Naive thymus-derived CD8-positive, alpha-beta T cell (primary cell): ENCODE results near the gene PROKR1. TPM values are rescaled to one million over a fixed set of nuclear protein-coding genes. Genes with fewer than 3 reads are reported as not detected.
"Not testable (repeated sequence)": the region's sequence is repeated elsewhere in the genome, so short reads cannot be mapped to it uniquely, and the experiment has no call there.

Experiments
- ATAC-seq, 2 donors: fragments of 150-1000 bp; cut with Tn5 transposase in 1 of 2; sonication (Bioruptor Pico), chemical (Tn5 transposase) in 1 of 2; 1 replicate in 1 of 2; 2 replicates in 1 of 2; pipeline ENCODE4 v1.10.0; 2021; ENCODE audit warnings: mild to moderate bottlenecking in 2 of 2, moderate library complexity in 2 of 2
- POLR2A ChIA-PET: fragments of 350-600 bp; sonication (Branson Sonifier 250); formaldehyde crosslinking; loops from one replicate; lab custom pipeline; 2021; ENCODE audit warnings: antibody characterized with exemption; lab: Charles Lee
- DNase-seq, 10 donors: peaks; one replicate each; pipeline versions ENCODE4 v3.0.0 to v3.0.0-alpha.2; 2020 to 2022
- H3K27ac Mint-ChIP-seq, 10 donors: one replicate each; pipeline ENCODE4 v1.8.0; 2020 to 2022; ENCODE audit warnings: mild to moderate bottlenecking in 10 of 10, mixed read lengths in 10 of 10, moderate library complexity in 4 of 10, inconsistent platforms in 1 of 10
- H3K27me3 Mint-ChIP-seq, 5 donors: one replicate each; pipeline ENCODE4 v1.8.0; 2021 to 2022; ENCODE audit warnings: mixed read lengths in 5 of 5
- H3K36me3 Mint-ChIP-seq, 3 donors: one replicate each; pipeline ENCODE4 v1.8.0; 2020 to 2022; ENCODE audit warnings: mixed read lengths in 3 of 3, mild to moderate bottlenecking in 2 of 3, inconsistent platforms in 1 of 3
- H3K4me1 Mint-ChIP-seq, 4 donors: one replicate each; pipeline ENCODE4 v1.8.0; 2021 to 2022; ENCODE audit warnings: mixed read lengths in 4 of 4
- H3K4me3 Mint-ChIP-seq, 10 donors: one replicate each; pipeline ENCODE4 v1.8.0; 2020 to 2022; ENCODE audit warnings: mild to moderate bottlenecking in 10 of 10, mixed read lengths in 10 of 10, moderate library complexity in 6 of 10, inconsistent platforms in 1 of 10
- H3K9me3 Mint-ChIP-seq, 9 donors: one replicate each; pipeline ENCODE4 v1.8.0; 2020 to 2022; ENCODE audit warnings: mixed read lengths in 9 of 9, mild to moderate bottlenecking in 3 of 9, inconsistent platforms in 1 of 9, moderate library complexity in 1 of 9
- polyA plus RNA-seq, 3 donors: library from polyadenylated mRNA; unstranded; fragments of 300-500 nt; fragmentation: Illumina TruSeq; gene quantifications; one replicate each; pipeline ENCODE4 v1.2.3, GENCODE V29; 2021
- total RNA-seq, 8 experiments: library from RNA in 2 of 8; stranded (reverse) in 2 of 8; gene quantifications; one replicate each; pipeline ENCODE4 v1.2.3 and lab custom pipeline; 2021 to 2026

PROKR1 gene
- total RNA-seq (not detected), polyA plus RNA-seq (not detected), total RNA-seq (lab: John Stamatoyannopoulos, UW) (0 to 0.25 (median 0.14) reads per million in 6 experiments)

GRCh38 chr2:68643011-68643873 is at the start of gene PROKR1:
Gene PROKR1 (plus strand): TSS chr2:68643579. CDS start chr2:68645822, 2,243 bp downstream.
- ATAC-seq, result peak; percentile 38 to 58
- no peak for DNase-seq

GRCh38 chr2:68594041-68594440 is 49.3 kb upstream of the PROKR1 start:
- peaks cover 0 to 2% (median 0%) of the 10 kb centered on the region in 9 donors for H3K9me3 Mint-ChIP-seq
- peaks cover 0 to 7% (median 4%) of the 10 kb centered on the region in 5 donors for H3K27me3 Mint-ChIP-seq
- ATAC-seq, result no peak
- peaks cover 0 to 2% (median 0%) of the 10 kb centered on the region in 3 donors for H3K36me3 Mint-ChIP-seq
- H3K27ac Mint-ChIP-seq, result no peak overlapping the region
- no peak overlapping the region for H3K4me3 Mint-ChIP-seq
- POLR2A ChIA-PET, result no interaction called here
- peaks cover 0 to 13% (median 3%) of the 10 kb centered on the region in 4 donors for H3K4me1 Mint-ChIP-seq
- no peak for DNase-seq

More at GRCh38 chr2:68643011-68643873, at the start of gene PROKR1:
- Mint-ChIP-seq H3K27me3 (peaks cover 40 to 76% (median 55%) of the 10 kb centered on the region in 5 donors), H3K27ac (peak within 1 kb of the TSS in 1 of 10 donors; percentile 27), H3K36me3 (peaks cover 0 to 19% (median 5%) of the 10 kb centered on the region in 3 donors), H3K9me3 (peaks cover 0 to 24% (median 7%) of the 10 kb centered on the region in 9 donors), H3K4me3 (peak within 1 kb of the TSS in 8 of 10 donors; percentile 16 to 54 (median 36)), H3K4me1 (peaks cover 0 to 7% (median 3%) of the 10 kb centered on the region in 4 donors)
- POLR2A ChIA-PET, result no interaction called here

DNA sequence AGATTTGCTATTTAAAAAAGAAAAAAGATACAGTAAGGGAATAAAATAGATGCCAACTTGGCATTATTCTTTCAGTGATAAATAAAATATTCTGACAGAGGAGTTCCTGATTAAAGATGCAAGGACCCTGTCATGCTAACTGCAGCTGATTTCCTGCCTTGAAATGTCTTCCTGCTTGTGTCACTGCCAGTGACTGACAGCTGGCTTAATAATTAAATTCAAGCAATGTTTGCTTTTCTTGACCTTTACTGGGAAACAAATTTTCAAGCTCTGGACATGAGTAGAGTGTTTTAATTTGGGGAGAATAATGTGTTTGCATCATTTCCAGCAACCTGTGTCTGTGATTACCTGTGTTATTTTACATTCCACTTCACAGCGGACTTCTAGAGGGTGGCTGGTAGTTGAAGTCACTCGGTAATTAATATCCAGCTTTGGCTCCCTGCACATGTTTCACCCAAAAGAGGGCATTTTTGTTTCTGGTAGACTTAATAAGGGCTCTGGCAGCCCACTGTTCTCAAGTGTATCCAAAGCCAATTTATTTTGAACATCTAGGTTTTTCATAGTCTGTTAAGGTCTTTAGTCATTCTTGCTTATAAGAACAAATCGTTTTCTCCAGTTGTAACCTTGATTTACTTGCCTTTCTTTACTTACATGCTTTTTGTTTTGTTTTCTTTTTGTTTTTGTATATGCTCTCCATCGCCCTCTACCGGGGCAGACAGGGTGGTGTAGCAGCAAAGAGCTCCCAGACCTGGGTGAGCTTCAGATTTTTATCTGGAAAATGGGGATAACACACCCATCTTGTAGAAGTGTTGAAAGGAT is 48.5 kb upstream of the PROKR1 start:
- POLR2A ChIA-PET, result no interaction called here
- Mint-ChIP-seq H3K36me3 (peaks cover 0 to 2% (median 0%) of the 10 kb centered on the region in 3 donors), H3K9me3 (peaks cover 0 to 10% (median 6%) of the 10 kb centered on the region in 9 donors), H3K27ac (no peak overlapping the region), H3K4me1 (peaks cover 0 to 13% (median 3%) of the 10 kb centered on the region in 4 donors), H3K27me3 (peaks cover 0 to 7% (median 4%) of the 10 kb centered on the region in 5 donors), H3K4me3 (peak overlapping the region in 3 of 10 donors; percentile 2 to 48 (median 19))
- peak in 1 of 2 donors; percentile 43 for ATAC-seq
- DNase-seq, result peak; percentile 9 to 64 (median 36)

GRCh38 chr2:68595493-68595785 is 47.9 kb upstream of the PROKR1 start:
- POLR2A ChIA-PET, H3K4me3 Mint-ChIP-seq, ATAC-seq, H3K36me3 Mint-ChIP-seq, H3K27me3 Mint-ChIP-seq, DNase-seq, H3K27ac Mint-ChIP-seq: not testable (repeated sequence)
- Mint-ChIP-seq H3K9me3 (peaks cover 0 to 16% (median 10%) of the 10 kb centered on the region in 9 donors), H3K4me1 (peaks cover 0 to 13% (median 3%) of the 10 kb centered on the region in 4 donors)

DNA sequence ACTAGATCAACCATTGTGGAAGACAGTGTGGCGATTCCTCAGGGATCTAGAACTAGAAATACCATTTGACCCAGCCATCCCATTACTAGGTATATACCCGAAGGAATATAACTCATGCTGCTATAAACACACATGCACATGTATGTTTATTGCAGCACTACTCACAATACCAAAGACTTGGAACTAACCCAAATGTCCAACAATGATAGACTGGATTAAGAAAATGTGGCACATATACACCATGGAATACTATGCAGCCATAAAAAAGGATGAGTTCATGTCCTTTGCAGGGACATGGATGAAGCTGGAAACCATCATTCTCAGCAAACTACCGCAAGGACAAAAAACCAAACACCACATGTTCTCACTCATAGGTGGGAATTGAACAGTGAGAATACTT is 42.9 kb upstream of the PROKR1 start:
- ATAC-seq, H3K4me1 Mint-ChIP-seq, H3K27me3 Mint-ChIP-seq, DNase-seq, H3K4me3 Mint-ChIP-seq, POLR2A ChIA-PET, H3K27ac Mint-ChIP-seq: not testable (repeated sequence)
- Mint-ChIP-seq H3K9me3 (peaks cover 8 to 52% (median 31%) of the 10 kb centered on the region in 9 donors), H3K36me3 (peaks cover 0 to 12% (median 4%) of the 10 kb centered on the region in 3 donors)

- H3K27ac Mint-ChIP-seq, result no peak overlapping the region
- peaks cover 8 to 52% (median 31%) of the 10 kb centered on the region in 9 donors for H3K9me3 Mint-ChIP-seq
- H3K27me3 Mint-ChIP-seq, result peaks cover 0 to 2% (median 0%) of the 10 kb centered on the region in 5 donors
- no peak overlapping the region for H3K4me3 Mint-ChIP-seq
- H3K4me1 Mint-ChIP-seq, result peaks cover 0 to 7% (median 0%) of the 10 kb centered on the region in 4 donors
- POLR2A ChIA-PET, result no interaction called here
- DNase-seq (no peak), ATAC-seq (no peak)
- peaks cover 0 to 12% (median 4%) of the 10 kb centered on the region in 3 donors for H3K36me3 Mint-ChIP-seq
Observed at GRCh38 chr2:68603059-68603458, 40.3 kb upstream of the PROKR1 start.

- Mint-ChIP-seq H3K9me3 (peaks cover 9 to 51% (median 31%) of the 10 kb centered on the region in 9 donors), H3K36me3 (peaks cover 0 to 12% (median 2%) of the 10 kb centered on the region in 3 donors), H3K4me3 (no peak overlapping the region), H3K27ac (no peak overlapping the region), H3K27me3 (peaks cover 0 to 2% (median 0%) of the 10 kb centered on the region in 5 donors), H3K4me1 (peaks cover 0 to 7% (median 0%) of the 10 kb centered on the region in 4 donors)
- no peak for DNase-seq
- POLR2A ChIA-PET, result no interaction called here
- no peak for ATAC-seq
Observed at GRCh38 chr2:68604077-68604476, 39.3 kb upstream of the PROKR1 start.

- peaks cover 0 to 26% (median 13%) of the 10 kb centered on the region in 3 donors for H3K36me3 Mint-ChIP-seq
- POLR2A ChIA-PET, result no interaction called here
- DNase-seq, result no peak
- no peak for ATAC-seq
- peaks cover 0 to 2% (median 0%) of the 10 kb centered on the region in 5 donors for H3K27me3 Mint-ChIP-seq
- no peak overlapping the region for H3K4me3 Mint-ChIP-seq
- peak overlapping the region in 1 of 10 donors; percentile 60 for H3K27ac Mint-ChIP-seq
- peaks cover 0 to 7% (median 0%) of the 10 kb centered on the region in 4 donors for H3K4me1 Mint-ChIP-seq
- peaks cover 14 to 50% (median 27%) of the 10 kb centered on the region in 9 donors for H3K9me3 Mint-ChIP-seq
Observed at GRCh38 chr2:68605939-68606338, 37.4 kb upstream of the PROKR1 start.

GRCh38 chr2:68606759-68607158 is 36.6 kb upstream of the PROKR1 start:
- DNase-seq, result no peak
- Mint-ChIP-seq H3K27ac (peak overlapping the region in 1 of 10 donors; percentile 60), H3K4me1 (peaks cover 0 to 7% (median 0%) of the 10 kb centered on the region in 4 donors), H3K4me3 (no peak overlapping the region), H3K27me3 (peaks cover 0 to 2% (median 0%) of the 10 kb centered on the region in 5 donors), H3K36me3 (peaks cover 0 to 29% (median 16%) of the 10 kb centered on the region in 3 donors), H3K9me3 (peaks cover 7 to 49% (median 21%) of the 10 kb centered on the region in 9 donors)
- POLR2A ChIA-PET, result no interaction called here
- ATAC-seq, result no peak

DNA sequence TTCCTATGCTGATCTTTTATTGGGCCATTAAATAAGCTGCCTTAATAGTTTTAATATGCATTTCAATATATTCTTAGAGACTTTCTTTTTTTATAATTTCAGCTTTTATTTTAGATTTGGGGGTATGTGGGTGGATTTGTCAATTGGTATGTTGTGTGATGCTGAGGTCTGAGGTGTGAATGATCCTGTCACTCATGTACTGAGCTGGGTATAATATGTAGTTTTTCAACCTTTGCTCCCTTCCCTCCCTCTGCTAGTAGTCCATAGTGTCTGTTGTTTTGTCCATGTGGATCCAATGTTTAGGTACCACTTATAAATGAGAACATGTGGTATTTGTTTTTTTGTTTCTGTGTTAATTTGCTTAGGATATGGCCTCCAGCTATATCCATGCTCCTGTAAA is 35.5 kb upstream of the PROKR1 start:
- peaks cover 0 to 2% (median 0%) of the 10 kb centered on the region in 5 donors for H3K27me3 Mint-ChIP-seq
- peaks cover 0 to 39% (median 16%) of the 10 kb centered on the region in 9 donors for H3K9me3 Mint-ChIP-seq
- no peak overlapping the region for H3K4me3 Mint-ChIP-seq
- ATAC-seq (no peak), DNase-seq (no peak)
- POLR2A ChIA-PET, result no interaction called here
- H3K27ac Mint-ChIP-seq, result no peak overlapping the region
- peaks cover 0 to 28% (median 20%) of the 10 kb centered on the region in 3 donors for H3K36me3 Mint-ChIP-seq
- H3K4me1 Mint-ChIP-seq, result peaks cover 0 to 7% (median 0%) of the 10 kb centered on the region in 4 donors

DNA sequence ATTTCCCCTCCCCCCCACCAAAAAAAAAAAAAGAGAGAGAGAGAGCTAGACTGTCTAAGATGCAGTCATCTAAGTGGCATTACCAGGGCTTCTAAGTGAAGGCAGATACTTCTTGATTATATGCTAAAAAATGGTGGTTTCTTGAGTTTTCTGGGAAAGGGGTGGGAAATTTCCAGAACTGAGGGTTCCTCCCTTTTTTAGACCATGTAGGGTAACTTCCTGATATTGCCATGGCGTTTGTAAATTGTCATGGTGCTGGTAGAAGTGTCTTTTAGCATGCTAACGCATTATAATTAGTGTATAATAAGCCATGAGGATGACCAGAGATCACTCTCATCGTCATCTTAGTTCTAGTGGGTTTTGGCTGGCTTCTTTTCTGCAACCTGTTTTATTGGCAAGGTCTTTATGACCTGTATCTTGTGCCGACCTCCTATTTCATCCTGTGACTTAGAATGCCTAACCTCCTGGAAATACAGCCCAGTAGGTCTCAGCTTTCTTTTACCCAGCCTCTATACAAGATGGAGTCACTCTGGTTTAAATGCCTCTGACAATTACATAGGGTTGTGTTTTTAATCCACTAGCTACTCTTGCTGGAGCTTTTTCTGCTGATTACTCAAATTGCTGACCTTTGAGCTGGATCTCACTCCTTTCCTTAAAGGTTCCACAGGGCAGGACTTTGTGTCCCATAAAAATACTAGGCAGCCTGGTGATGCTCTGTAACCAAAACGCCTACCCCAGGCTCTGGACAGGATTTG is 30.4 kb upstream of the PROKR1 start:
- POLR2A ChIA-PET, result no interaction called here
- peaks cover 0 to 25% (median 20%) of the 10 kb centered on the region in 3 donors for H3K36me3 Mint-ChIP-seq
- peaks cover 0 to 2% (median 0%) of the 10 kb centered on the region in 5 donors for H3K27me3 Mint-ChIP-seq
- H3K4me3 Mint-ChIP-seq, result no peak overlapping the region
- no peaks in the 10 kb centered on the region for H3K4me1 Mint-ChIP-seq
- H3K9me3 Mint-ChIP-seq, result peaks cover 0 to 34% (median 14%) of the 10 kb centered on the region in 9 donors
- DNase-seq (no peak), ATAC-seq (no peak)
- H3K27ac Mint-ChIP-seq, result no peak overlapping the region
